HG03432 (cell line): ENCODE results near the gene GSX1.

Source experiments
- ATAC-seq: cut with Tn5 transposase; IDR thresholded peaks from one replicate; pipeline ENCODE4 v1.9.1; 2021; ENCODE audit warnings: mild to moderate bottlenecking, moderate library complexity; ENCODE audit not compliant: unreplicated experiment

The GSX1 gene

GRCh38 chr13:27826379-27827353 lies 34.4 kb downstream of the GSX1 start:
- no peak for ATAC-seq

GRCh38 chr13:27827646-27828045 lies 35.4 kb downstream of the GSX1 start:
- ATAC-seq, result no peak

- ATAC-seq, result peak; percentile 69
These were observed 37.7 kb downstream of the GSX1 start for GRCh38 chr13:27830010-27830409.

- no peak for ATAC-seq
These were observed 40.9 kb downstream of the GSX1 start for GRCh38 chr13:27833206-27833605.

- no peak for ATAC-seq
These were observed 41.8 kb downstream of the GSX1 start for GRCh38 chr13:27834095-27834494.

GRCh38 chr13:27835799-27836198 lies 43.5 kb downstream of the GSX1 start:
- ATAC-seq, result no peak

- no peak for ATAC-seq
These were observed 47.7 kb downstream of the GSX1 start for GRCh38 chr13:27839809-27840467.

- no peak for ATAC-seq
These were observed 50.3 kb downstream of the GSX1 start for GRCh38 chr13:27842571-27842970.
